IPS DF 4.7 (cell line): ENCODE results near the gene OR1L8.

ENCODE experiments used
- DNase-seq: peaks from one replicate; pipeline ENCODE4 v3.0.0-alpha.2; 2013; ENCODE audit warnings: low spot score; ENCODE audit errors: extremely low read depth

The OR1L8 gene

DNA sequence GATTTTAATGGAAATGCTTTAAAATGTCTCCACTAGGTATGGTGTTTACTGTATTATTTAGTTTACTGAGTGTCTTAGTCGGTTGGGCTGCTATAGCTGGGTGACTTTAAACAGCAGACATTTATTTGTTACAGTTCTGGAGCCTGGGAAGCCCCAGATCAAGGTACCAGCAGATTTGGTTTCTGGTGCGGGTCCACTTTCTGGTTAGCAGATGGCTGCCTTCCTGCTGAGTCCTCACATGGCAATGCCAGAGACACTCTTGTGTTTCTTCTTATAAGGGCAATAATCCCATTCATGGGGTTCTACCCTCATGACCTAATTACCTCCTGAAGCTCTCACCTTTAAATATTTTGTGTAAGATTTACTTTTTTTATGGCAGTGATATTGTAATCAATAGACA is 65.0 kb downstream of the OR1L8 start:
- no peak for DNase-seq
